ENCODE results near the gene NEIL3.

DNA sequence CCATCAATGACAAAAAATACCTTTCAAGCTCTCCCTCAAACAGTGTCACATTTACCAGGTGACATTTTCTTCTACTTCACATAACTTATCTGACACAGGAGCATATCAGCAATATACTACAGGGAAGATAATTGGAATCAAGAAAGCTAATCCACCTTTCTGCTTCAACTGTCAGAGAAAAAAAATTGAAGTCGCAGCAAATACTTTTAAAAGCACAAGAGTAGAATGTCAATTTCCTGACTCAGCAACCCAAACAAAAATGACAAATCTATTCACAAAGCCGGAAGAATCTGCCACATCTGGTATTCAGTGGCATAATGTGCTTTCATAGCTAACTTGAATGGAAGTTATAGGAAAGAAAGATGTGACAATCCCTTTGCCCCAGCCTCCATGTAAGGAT is 95.8 kb downstream of the NEIL3 start:
- no peak for TF ChIP-seq EP300 (IDR thresholded peaks at IDR 0.05; ENCODE audit: low read depth)
- TF ChIP-seq, protein P1, sequence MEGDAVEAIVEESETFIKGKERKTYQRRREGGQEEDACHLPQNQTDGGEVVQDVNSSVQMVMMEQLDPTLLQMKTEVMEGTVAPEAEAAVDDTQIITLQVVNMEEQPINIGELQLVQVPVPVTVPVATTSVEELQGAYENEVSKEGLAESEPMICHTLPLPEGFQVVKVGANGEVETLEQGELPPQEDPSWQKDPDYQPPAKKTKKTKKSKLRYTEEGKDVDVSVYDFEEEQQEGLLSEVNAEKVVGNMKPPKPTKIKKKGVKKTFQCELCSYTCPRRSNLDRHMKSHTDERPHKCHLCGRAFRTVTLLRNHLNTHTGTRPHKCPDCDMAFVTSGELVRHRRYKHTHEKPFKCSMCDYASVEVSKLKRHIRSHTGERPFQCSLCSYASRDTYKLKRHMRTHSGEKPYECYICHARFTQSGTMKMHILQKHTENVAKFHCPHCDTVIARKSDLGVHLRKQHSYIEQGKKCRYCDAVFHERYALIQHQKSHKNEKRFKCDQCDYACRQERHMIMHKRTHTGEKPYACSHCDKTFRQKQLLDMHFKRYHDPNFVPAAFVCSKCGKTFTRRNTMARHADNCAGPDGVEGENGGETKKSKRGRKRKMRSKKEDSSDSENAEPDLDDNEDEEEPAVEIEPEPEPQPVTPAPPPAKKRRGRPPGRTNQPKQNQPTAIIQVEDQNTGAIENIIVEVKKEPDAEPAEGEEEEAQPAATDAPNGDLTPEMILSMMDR (IDR thresholded peaks at IDR 0.05): no peak
- no peak for TF ChIP-seq POLR2A (IDR thresholded peaks at IDR 0.05)

All from transverse colon (tissue), 3 donors.